ENCODE results near the gene ST6GALNAC3. TPM values are rescaled to one million over a fixed set of nuclear protein-coding genes. Genes with fewer than 3 reads are reported as not detected.
"Not testable (repeated sequence)": the region's sequence is repeated elsewhere in the genome, so short reads cannot be mapped to it uniquely, and the experiment has no call there.

The ST6GALNAC3 gene
- polyA plus RNA-seq, 1 donor (not counting 4 experiments of a cell fraction or from before 2014, with no cell fraction given) = 0.08 TPM

GRCh38 chr1:76239470-76239918 is 164.9 kb downstream of the ST6GALNAC3 start:
- no peaks in the 10 kb centered on the region for H3K79me2 ChIP-seq (ENCODE audit: control insufficient read depth, insufficient read depth, low read length)
- H3K9me1 ChIP-seq (ENCODE audit: control insufficient read depth, extremely low read depth, insufficient read depth, low read length) = no peaks in the 10 kb centered on the region
- H3K4me3 ChIP-seq (ENCODE audit: control insufficient read depth in 2 of 3, extremely low read depth in 1 of 3, insufficient read depth in 2 of 3, low read depth in 1 of 3, low read length in 3 of 3) = no peak overlapping the region
- H3K36me3 ChIP-seq (ENCODE audit: control insufficient read depth in 2 of 2, extremely low read depth in 1 of 2, insufficient read depth in 2 of 2, low read length in 2 of 2) = no peaks in the 10 kb centered on the region
- no peak overlapping the region for H3K9ac ChIP-seq (ENCODE audit: control insufficient read depth, extremely low read depth, insufficient read depth, low read length)
- no peak overlapping the region for H3K4me2 ChIP-seq (ENCODE audit: control insufficient read depth, extremely low read depth, insufficient read depth, low read depth, low read length)
- H2AFZ ChIP-seq (ENCODE audit: control insufficient read depth, low read length) = no peak overlapping the region
- H3K27ac ChIP-seq (ENCODE audit: control insufficient read depth, insufficient read depth, low read length) = no peak overlapping the region
- H3K9me3 ChIP-seq (ENCODE audit: control insufficient read depth, low read depth, low read length) = no peaks in the 10 kb centered on the region
- no peaks in the 10 kb centered on the region for H4K20me1 ChIP-seq (ENCODE audit: control insufficient read depth, extremely low read depth, insufficient read depth, low read length)
- no peak for TF ChIP-seq EZH2 (IDR thresholded peaks at IDR 0.05; ENCODE audit: low read length)
- TF ChIP-seq, protein P1, sequence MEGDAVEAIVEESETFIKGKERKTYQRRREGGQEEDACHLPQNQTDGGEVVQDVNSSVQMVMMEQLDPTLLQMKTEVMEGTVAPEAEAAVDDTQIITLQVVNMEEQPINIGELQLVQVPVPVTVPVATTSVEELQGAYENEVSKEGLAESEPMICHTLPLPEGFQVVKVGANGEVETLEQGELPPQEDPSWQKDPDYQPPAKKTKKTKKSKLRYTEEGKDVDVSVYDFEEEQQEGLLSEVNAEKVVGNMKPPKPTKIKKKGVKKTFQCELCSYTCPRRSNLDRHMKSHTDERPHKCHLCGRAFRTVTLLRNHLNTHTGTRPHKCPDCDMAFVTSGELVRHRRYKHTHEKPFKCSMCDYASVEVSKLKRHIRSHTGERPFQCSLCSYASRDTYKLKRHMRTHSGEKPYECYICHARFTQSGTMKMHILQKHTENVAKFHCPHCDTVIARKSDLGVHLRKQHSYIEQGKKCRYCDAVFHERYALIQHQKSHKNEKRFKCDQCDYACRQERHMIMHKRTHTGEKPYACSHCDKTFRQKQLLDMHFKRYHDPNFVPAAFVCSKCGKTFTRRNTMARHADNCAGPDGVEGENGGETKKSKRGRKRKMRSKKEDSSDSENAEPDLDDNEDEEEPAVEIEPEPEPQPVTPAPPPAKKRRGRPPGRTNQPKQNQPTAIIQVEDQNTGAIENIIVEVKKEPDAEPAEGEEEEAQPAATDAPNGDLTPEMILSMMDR (optimal IDR thresholded peaks at IDR 0.05 in 1 of 3, IDR thresholded peaks at IDR 0.05 in 1 of 3, conservative IDR thresholded peaks at IDR 0.05 in 1 of 3; ENCODE audit: extremely low read depth in 1 of 3, insufficient read depth in 2 of 3, low read length in 3 of 3) = no peak
- FAIRE-seq (no peak), DNase-seq (ENCODE audit: low read depth, low spot score) (no peak)
- dilution Hi-C loops (cut with MboI; ENCODE audit: extremely low pct_ligation_motif_present, low sequenced_read_pairs) = no loop called here
- H3K4me1 ChIP-seq (ENCODE audit: control insufficient read depth, extremely low read depth, insufficient read depth, low read length) = no peaks in the 10 kb centered on the region
- H3K27me3 ChIP-seq (ENCODE audit: control insufficient read depth, extremely low read depth, insufficient read depth, low read length) = no peaks in the 10 kb centered on the region

DNA sequence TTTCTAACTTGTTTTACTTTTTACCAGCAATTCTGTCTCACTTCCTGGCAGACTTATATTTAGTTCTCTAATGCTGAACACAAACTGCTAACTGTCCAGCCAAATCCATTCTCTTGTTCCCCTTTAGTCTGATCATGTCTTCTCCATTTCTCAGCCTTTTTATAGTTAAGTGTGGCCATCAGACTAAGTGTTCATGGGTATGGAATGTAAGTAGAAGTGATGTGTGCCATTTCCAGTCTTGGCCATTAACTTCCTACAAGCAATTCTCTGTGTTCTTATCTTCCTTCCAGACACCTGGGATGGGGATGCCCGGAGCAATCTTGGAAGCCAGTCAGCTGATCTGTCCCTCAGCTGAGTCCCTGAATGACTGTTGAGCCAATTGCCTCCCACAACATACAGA is 165.8 kb downstream of the ST6GALNAC3 start:
- Histone ChIP-seq H3K4me2 (ENCODE audit: control insufficient read depth, extremely low read depth, insufficient read depth, low read depth, low read length) (no peak overlapping the region), H4K20me1 (ENCODE audit: control insufficient read depth, extremely low read depth, insufficient read depth, low read length) (no peaks in the 10 kb centered on the region), H3K27ac (ENCODE audit: control insufficient read depth, insufficient read depth, low read length) (no peak overlapping the region), H3K9ac (ENCODE audit: control insufficient read depth, extremely low read depth, insufficient read depth, low read length) (no peak overlapping the region), H3K9me3 (ENCODE audit: control insufficient read depth, low read depth, low read length) (no peaks in the 10 kb centered on the region), H3K9me1 (ENCODE audit: control insufficient read depth, extremely low read depth, insufficient read depth, low read length) (no peaks in the 10 kb centered on the region), H2AFZ (ENCODE audit: control insufficient read depth, low read length) (no peak overlapping the region), H3K79me2 (ENCODE audit: control insufficient read depth, insufficient read depth, low read length) (no peaks in the 10 kb centered on the region), H3K36me3 (ENCODE audit: control insufficient read depth in 2 of 2, extremely low read depth in 1 of 2, insufficient read depth in 2 of 2, low read length in 2 of 2) (no peaks in the 10 kb centered on the region), H3K27me3 (ENCODE audit: control insufficient read depth, extremely low read depth, insufficient read depth, low read length) (no peaks in the 10 kb centered on the region), H3K4me3 (ENCODE audit: control insufficient read depth in 2 of 3, extremely low read depth in 1 of 3, insufficient read depth in 2 of 3, low read depth in 1 of 3, low read length in 3 of 3) (no peak overlapping the region), H3K4me1 (ENCODE audit: control insufficient read depth, extremely low read depth, insufficient read depth, low read length) (no peaks in the 10 kb centered on the region)
- dilution Hi-C loops (cut with MboI; ENCODE audit: extremely low pct_ligation_motif_present, low sequenced_read_pairs) = no loop called here
- no peak for FAIRE-seq
- no peak for DNase-seq (ENCODE audit: low read depth, low spot score)
- no peak for TF ChIP-seq EZH2 (IDR thresholded peaks at IDR 0.05; ENCODE audit: low read length)
- TF ChIP-seq, protein P1 (optimal IDR thresholded peaks at IDR 0.05 in 1 of 3, IDR thresholded peaks at IDR 0.05 in 1 of 3, conservative IDR thresholded peaks at IDR 0.05 in 1 of 3; ENCODE audit: extremely low read depth in 1 of 3, insufficient read depth in 2 of 3, low read length in 3 of 3) = no peak

DNA sequence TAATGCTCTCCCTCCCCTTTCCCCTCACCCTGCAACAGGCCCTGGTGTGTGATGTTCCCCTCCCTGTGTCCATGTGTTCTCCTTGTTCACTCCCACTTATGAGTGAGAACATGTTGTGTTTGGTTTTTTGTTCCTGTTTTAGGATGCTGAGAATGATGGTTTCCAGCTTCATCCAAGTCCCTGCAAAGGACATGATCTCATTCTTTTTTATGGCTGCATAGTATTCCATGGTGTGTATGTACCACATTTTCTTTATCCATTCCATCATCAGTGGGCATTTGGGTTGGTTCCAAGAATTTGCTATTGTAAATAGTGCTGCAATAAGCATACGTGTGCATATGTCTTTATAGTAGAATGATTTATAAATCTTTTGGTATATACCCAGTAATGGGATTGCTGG is 168.0 kb downstream of the ST6GALNAC3 start:
- H3K9me1 ChIP-seq (ENCODE audit: control insufficient read depth, extremely low read depth, insufficient read depth, low read length); H3K79me2 ChIP-seq (ENCODE audit: control insufficient read depth, insufficient read depth, low read length); FAIRE-seq; H3K9me3 ChIP-seq (ENCODE audit: control insufficient read depth, low read depth, low read length); H2AFZ ChIP-seq (ENCODE audit: control insufficient read depth, low read length); H4K20me1 ChIP-seq (ENCODE audit: control insufficient read depth, extremely low read depth, insufficient read depth, low read length); H3K4me3 ChIP-seq (ENCODE audit: control insufficient read depth in 2 of 3, extremely low read depth in 1 of 3, insufficient read depth in 2 of 3, low read depth in 1 of 3, low read length in 3 of 3); H3K27ac ChIP-seq (ENCODE audit: control insufficient read depth, insufficient read depth, low read length); H3K4me2 ChIP-seq (ENCODE audit: control insufficient read depth, extremely low read depth, insufficient read depth, low read depth, low read length); dilution Hi-C loops (cut with MboI; ENCODE audit: extremely low pct_ligation_motif_present, low sequenced_read_pairs); H3K4me1 ChIP-seq (ENCODE audit: control insufficient read depth, extremely low read depth, insufficient read depth, low read length); H3K36me3 ChIP-seq (ENCODE audit: control insufficient read depth in 2 of 2, extremely low read depth in 1 of 2, insufficient read depth in 2 of 2, low read length in 2 of 2); H3K27me3 ChIP-seq (ENCODE audit: control insufficient read depth, extremely low read depth, insufficient read depth, low read length); H3K9ac ChIP-seq (ENCODE audit: control insufficient read depth, extremely low read depth, insufficient read depth, low read length); DNase-seq (ENCODE audit: low read depth, low spot score): not testable (repeated sequence)

Data from keratinocyte (primary cell).